Activated gamma-delta T cell treated with anti-CD3 and anti-CD28 coated beads, Interleukin-2, amount 50 U/mL, for 16 hours (primary cell): Measurements from ENCODE around the gene RTRAF.

ENCODE experiments used
- DNase-seq: peaks from one replicate; pipeline ENCODE4 v3.0.0-alpha.2; 2020; ENCODE audit warnings: low read depth

RTRAF gene

GRCh38 chr14:51996148-51996746 is 6.9 kb downstream of the RTRAF start:
- no peak for DNase-seq

GRCh38 chr14:51998348-51998747 is 9.0 kb downstream of the RTRAF start:
- DNase-seq: no peak

- no peak for DNase-seq
Observed at GRCh38 chr14:51999084-51999483, 9.7 kb downstream of the RTRAF start.

GRCh38 chr14:52000019-52000582 is 10.8 kb downstream of the RTRAF start:
- no peak for DNase-seq

GRCh38 chr14:52000696-52001095 is 11.3 kb downstream of the RTRAF start:
- DNase-seq: no peak

- no peak for DNase-seq
Observed at GRCh38 chr14:52002542-52002941, 13.2 kb downstream of the RTRAF start.

- no peak for DNase-seq
Observed at GRCh38 chr14:52003324-52003723, 14.0 kb downstream of the RTRAF start.

GRCh38 chr14:52005625-52006024 is 16.3 kb downstream of the RTRAF start:
- no peak for DNase-seq

- no peak for DNase-seq
Observed at GRCh38 chr14:52006361-52006760, 17.0 kb downstream of the RTRAF start.

- no peak for DNase-seq
Observed at GRCh38 chr14:52007211-52007610, 17.9 kb downstream of the RTRAF start.

GRCh38 chr14:52007637-52008036 is 18.3 kb downstream of the RTRAF start:
- no peak for DNase-seq

GRCh38 chr14:52008136-52008535 is 18.8 kb downstream of the RTRAF start:
- no peak for DNase-seq

- DNase-seq: no peak
Observed at GRCh38 chr14:52010173-52010693, 20.9 kb downstream of the RTRAF start.

- DNase-seq: no peak
Observed at GRCh38 chr14:52011523-52011922, 22.2 kb downstream of the RTRAF start.

GRCh38 chr14:52012635-52013034 is 23.3 kb downstream of the RTRAF start:
- DNase-seq: no peak

GRCh38 chr14:52013984-52014600 is 24.7 kb downstream of the RTRAF start:
- no peak for DNase-seq

- DNase-seq: no peak
Observed at GRCh38 chr14:52014601-52015267, 25.4 kb downstream of the RTRAF start.

- no peak for DNase-seq
Observed at GRCh38 chr14:52015411-52016030, 26.2 kb downstream of the RTRAF start.

- DNase-seq: no peak
Observed at GRCh38 chr14:52018252-52018651, 28.9 kb downstream of the RTRAF start.

- no peak for DNase-seq
Observed at GRCh38 chr14:52018970-52019369, 29.6 kb downstream of the RTRAF start.

GRCh38 chr14:52020161-52020714 is 30.9 kb downstream of the RTRAF start:
- DNase-seq: no peak
